Stimulated activated CD8-positive, alpha-beta memory T cell treated with anti-CD3 and anti-CD28 coated beads, Interleukin-4, amount 100 ng/mL, for 1 hour (primary cell): ENCODE measurements around the gene NEK6.

Source experiments
- DNase-seq, 2 donors: peaks; one replicate each; pipeline ENCODE4 v3.0.0-alpha.2; 2020; ENCODE audit warnings: low read depth in 2 of 2, low spot score in 1 of 2

The NEK6 gene

DNA sequence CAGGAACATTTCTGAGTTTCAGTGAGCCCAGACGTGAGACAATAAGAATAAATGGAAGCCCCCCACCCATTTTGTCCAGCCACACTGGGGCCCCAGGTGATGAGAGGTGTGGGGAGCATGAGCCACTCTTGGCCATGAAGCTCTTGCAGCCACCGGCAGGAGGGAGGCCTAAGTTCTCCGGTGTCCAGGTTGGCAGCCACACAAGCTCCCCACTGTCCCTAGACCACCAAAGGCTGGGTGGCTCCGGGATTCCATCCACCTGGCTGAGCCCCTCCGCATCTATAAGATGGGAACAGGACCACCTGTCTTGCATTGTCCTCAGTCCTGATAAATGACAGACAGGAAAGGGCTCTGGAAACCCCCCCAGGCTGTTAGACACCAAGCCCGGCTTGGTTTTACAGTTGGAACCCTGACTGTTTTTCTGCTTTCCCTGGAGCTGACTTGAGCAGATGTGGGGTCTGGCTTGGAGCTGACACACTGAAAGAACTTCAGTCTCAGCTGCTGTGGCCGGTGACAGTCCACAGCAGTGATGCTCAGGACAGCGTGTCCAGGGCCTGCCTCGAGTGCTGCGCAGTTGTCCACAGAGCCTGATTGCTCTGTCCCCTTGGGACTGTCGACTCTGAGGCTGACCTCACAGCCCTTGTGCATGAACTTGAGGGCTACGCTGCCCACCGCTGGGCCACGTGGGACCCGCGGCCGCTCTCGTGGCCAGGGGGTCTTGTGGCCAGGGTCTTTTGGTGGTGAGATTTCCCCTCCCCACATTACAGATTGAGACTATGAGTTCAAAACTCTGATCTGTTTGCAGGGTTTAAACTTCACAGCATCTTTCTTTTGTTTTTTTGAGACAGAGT, 82.7 kb downstream of the NEK6 start:
- DNase-seq = no peak

DNA sequence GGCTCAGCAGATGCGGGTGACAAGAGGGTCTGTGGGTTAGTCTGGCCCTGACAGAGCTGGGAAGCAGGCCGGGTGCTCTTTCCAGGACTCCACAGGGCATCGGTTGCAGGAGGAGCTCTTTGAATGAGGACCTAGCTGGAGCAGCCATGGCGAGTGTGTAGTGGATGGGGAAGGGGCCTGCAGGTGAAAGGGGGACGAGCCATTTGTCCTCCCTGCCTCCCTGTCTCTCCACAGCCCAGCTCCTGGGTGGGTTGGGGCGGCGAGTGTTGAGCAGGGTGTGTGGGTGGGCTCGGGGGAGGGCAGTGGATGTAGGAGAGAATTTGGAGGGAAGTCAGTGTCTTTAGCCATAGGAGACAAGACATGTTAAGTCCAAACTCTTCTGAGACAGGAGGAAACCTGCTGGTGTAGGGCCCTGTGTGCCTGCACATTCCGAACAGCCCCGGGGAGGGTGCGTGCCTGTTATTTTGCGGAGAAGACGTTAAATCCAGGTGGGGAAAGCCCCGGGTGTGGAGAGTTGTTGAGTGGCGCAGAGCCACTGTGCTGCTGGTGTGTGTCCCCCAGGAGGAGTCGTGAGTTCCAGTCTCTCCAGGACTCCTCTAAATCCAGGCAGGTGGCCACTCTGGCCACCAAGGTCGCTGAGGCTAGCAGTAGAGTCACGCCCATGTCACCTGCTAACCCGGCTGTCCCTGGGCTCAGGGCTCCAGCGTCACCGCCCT, 83.9 kb downstream of the NEK6 start:
- no peak for DNase-seq

DNA sequence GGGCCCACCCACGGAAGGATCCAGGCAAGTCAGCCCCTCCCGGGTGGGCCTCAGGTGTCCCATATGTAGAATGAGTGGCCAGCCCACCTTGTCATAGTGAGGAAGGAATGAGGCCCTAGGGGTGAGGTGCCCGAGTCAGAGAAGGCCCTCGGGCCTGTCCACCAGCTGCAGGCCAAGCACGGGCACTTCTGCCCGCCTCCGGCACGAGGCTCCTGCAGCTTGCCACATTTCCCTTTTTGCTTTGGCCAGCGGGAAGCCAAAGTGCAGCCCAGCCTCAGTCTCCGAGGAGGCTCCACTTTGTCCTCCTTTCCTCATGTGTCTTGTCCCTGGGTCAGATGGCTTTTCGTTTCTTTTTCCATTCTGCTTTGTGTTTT, 84.6 kb downstream of the NEK6 start:
- no peak for DNase-seq

DNA sequence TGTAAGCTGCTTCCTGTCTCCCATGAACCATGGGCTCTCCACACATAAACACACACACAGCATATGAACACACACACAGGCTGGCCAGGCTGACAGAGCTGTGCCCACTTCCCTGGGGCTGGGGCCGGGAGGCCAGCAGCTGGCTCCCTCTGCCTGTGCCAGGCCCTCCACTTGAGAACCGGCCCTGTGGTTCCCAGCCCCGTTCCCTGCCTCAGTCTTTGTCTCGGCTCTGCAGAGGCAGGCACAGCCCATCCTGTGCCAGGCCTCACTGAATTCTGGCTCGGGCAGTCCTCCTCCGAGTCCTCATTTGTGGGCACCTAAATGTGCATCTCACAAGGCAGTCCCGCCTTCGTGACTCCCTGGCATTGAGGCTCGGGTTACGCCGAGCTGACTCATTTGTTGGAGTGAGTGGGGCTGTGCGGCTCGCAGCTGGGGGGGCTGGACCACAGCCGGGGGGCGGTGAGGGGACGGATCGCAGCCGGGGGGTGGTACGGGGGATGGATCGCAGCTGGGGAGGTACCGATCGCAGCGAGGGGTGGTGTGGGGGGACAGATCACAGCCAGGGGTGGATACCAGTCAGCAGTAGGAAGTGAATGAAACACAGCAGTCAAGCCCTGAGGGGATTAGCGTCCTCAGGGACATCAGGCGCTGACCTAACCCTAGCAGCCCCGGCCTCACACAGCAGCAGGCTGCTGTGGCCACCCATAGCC, 85.2 kb downstream of the NEK6 start:
- DNase-seq = no peak

DNA sequence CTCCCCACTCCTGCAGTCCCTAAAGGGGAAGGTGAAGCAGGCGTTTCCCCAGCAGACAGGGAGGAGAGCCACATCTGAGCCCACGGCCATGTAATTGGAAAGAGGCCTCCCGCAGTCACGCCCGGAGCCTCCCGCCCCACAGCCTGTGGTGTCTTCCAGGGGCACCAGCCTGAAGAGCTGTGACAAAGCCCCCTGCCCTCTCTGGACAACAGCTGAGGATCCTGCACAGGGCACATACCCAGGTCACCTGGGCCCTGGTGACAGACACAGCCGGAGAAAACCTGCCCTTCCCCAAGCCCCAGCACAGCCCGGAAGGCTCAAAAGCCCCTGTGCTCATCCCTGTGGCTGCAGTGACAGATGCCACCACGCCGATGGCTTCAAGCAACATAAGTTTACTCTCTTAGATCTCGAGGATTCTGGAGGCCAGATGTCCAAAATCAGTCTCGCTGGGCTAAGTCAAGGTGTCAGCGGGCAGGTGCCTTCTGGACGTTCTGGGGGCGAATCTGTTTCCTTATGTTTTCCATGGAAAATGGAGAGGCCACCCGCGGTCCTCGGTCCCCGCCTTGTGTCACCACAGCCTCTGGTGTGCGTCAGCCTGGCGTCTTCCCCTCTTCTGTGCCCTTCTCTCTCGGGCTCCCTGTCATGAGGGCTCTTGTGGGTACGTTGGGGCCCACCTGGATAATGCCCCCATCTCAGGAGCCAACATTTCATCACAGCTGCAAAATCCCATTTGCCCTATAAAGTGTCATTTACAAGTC, 86.0 kb downstream of the NEK6 start:
- no peak for DNase-seq

DNA sequence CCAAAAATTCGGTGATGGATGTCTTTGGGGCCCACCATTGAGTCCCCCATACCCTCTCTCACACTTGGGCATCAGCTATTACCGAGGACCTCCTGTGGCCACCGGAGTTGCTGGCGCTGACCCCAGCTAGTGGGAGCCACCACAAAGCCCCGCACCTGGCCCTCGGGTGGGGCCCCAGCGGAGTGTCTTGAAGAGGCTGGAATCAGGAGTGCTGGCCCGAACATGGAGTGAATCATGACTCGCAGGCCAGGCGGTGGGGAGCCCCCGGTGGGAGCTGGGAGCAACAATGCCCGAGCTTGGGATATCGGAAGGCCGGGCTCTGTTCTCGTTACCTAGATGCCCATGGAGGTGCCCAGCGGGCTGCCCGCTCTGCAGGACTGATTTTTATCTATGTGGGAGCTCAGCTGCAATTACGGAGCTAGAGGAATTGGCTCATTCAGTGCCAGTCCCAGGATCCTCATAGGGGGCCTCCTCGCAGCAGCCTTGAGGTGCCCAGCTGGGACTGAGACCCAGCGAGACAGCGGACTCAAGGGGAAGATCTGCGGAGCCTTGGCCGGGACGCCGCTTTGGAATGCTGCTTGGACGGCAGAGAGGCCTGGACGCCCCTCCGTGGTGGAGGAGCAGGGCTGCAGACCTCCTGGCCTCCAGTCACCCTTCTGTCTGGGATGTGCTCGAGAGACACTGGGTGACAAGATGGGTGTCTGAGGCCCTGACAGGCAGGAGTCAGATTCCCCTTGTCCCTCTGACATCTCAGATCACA, 86.7 kb downstream of the NEK6 start:
- no peak for DNase-seq

DNA sequence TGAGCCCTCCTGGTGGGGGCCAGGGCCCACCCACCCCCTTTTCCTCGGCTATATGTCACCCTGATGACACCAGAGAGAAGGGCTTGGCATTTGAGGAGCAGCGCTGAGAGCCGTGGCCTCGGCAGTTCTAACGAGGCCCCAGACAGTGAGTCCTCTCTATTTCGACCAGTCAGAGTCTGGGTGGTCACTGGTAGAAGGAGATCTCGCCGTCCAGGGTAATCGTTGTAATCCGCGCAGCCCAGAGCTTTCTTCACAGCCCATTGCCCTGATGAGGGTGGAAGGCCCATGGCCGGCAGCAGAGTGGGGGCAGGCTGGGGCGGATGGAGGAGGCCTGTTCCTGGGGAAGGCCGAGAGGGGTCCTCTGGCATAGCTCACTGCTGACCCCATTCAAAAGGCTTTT, 87.3 kb downstream of the NEK6 start:
- DNase-seq = no peak

DNA sequence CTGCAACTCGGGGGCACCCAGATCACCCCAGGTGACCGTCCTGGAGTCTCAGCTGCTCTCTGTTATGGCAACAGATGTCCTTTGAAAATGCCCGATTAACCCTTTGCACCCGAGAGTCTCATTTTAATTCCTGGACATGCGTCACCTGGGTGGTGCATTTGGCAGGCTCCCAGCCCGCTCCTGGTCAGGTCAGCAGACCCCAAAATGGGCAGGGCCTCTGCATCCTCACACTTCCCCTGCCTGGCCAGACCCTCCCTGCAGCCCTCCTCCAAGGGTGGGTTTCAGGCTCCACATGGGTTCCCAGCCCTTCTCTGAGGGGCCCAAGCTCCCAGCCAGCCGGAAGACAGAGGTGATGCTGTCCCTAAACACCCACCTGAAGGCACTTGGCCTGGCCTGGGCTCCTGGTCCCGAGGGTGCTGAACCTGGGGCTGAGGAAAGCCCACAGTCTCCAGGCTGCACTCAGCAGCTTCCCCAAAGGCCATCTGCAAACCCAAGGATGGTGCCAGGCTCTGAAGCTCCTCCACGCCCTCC, 88.1 kb downstream of the NEK6 start:
- DNase-seq = no peak

DNA sequence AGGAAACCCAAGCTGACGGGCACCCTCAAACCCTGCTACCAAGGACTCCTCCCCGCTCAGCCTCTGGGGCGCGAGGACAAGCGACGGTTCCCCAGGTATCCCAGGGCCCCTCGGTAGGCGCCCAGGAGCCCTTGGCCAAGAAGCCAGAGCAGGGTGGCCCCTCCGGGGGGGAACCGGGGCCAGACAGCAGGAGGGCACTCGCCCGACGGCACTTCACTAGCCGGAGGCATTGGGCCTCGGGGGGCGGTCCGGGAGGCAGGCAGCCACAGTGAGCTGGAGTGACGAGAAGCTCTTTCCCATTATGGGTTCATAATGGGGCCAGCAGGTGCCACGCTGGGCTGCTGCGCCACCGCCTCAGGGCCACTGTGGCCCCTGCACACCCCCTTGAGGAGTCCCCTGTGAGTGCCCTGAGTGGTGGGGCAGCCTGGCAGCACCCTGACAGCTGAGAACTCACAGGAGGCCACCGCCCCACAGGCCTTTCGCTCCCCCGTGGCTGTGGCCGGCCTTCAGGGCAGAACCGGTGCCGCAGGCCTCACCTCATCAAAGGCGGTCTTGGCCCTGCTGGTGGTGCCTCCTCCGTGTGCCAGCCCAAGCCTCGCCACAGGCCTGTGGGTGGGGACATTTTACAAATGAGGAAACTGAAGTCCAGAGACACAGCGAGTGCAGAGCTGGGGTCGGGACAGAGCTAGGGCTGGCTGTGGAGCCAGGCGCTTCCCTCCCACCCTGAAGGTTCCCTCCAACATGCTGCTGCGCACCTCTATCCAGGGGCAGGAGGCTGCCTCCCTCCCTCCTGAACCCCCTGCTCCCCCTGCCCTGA, 88.8 kb downstream of the NEK6 start:
- DNase-seq = no peak

DNA sequence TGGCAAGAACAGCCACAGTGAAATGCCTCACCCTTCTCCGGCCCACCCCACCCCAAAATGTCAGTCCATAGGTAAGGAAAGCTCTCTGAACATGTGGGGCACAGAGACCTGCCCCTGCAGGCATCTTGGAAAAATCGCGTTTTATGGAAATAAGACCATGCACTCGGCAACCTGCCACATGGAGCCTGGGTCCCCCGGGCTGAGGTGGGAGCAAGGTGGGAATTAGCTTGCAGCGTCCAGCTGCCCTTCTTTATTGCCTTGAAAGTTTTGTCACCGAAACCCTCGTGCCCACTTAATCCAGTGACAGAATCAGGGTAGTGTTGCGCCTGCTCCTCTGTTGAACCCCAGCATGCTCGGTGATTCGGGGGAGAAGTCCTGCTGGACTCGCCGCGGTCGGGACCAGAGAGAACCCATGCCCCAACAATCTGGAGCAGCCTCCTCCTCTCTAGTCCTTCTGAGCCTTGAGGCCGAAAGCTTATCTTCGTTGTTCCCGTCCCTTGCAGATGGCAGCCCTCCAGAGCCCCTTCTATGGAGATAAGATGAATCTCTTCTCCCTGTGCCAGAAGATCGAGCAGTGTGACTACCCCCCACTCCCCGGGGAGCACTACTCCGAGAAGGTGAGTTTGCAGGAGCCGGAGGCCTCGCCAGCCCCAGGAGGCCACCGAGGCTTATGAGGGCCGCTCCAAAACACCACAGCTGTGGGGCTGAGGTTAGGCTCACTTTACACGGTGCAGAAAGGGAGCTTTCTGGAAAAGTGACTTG, 89.6 kb downstream of the NEK6 start:
- DNase-seq = no peak

DNA sequence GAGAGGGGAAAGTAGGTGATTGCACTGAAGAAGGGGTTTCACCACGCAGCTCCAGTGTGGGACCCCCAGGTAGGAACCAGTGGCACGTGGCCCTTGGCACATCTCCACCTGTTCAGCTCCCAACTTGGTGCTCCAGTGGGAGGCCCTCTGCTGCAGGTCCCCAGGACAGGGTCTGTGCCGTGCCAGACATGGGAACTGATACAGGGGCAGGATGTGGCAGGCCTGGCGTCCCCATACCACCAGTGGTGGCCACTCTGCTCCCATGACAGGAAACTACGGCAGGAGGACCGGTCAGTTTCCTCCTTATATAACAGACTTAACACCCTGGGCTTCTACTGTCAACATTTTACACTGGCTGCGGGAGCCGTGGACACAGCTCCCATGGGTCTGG, 90.2 kb downstream of the NEK6 start:
- no peak for DNase-seq

DNA sequence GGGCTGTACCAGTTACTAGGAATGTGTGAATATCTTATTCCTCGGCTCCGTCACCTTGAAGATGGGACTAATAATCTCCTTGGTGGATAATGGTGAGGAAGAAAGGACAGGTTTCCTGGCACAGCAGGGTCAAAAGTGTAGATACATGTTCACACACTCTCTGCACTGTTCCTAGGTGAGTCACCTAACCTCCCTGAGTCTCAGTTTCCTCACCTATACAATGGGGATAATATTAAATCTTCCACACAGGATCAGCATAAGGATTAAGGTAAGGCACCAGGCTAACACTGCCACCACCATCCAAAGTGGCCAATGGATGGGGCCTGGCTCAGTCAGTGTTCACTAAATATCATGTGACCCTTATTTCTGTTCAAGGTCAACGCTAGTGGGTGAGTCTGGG, 90.6 kb downstream of the NEK6 start:
- no peak for DNase-seq

DNA sequence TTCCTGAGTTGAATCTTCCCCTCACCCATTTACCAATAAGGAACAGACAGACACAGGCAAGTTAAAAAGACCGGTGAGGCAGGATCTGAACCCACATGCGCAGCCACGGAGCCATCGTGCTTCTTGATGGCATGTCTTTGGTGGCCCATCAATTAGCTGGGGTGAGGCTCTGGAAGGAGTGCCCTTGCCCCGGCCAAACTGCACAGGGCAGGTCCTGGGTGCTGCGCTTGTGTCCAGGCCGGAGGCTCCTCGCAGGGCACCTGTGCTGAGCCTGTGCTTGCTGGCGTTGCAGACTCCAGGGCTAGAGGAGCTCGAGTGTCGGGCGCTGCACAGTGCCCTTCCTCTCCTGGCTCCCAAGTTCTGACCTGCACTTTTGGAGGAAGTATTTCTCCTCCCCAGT, 91.1 kb downstream of the NEK6 start:
- DNase-seq = no peak

DNA sequence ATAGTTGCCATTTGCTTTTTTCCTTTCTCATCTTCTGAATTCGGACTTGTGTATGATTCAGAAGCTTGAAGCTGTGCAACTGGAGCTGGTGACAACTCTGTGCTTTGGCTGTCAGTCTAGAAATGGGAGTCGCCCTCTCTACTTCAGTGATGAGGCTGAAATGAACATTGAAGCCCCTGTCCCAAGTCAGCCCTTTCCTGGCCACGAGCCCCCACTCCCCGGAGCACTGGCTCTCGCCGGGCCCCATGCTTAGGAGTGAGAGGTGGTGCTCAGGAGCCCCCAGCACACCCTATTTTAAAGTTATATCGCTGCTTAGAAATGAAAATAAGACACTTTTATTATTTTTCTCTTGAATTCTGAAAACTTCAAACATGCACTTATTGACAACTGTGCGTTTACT, 91.5 kb downstream of the NEK6 start:
- DNase-seq = no peak

DNA sequence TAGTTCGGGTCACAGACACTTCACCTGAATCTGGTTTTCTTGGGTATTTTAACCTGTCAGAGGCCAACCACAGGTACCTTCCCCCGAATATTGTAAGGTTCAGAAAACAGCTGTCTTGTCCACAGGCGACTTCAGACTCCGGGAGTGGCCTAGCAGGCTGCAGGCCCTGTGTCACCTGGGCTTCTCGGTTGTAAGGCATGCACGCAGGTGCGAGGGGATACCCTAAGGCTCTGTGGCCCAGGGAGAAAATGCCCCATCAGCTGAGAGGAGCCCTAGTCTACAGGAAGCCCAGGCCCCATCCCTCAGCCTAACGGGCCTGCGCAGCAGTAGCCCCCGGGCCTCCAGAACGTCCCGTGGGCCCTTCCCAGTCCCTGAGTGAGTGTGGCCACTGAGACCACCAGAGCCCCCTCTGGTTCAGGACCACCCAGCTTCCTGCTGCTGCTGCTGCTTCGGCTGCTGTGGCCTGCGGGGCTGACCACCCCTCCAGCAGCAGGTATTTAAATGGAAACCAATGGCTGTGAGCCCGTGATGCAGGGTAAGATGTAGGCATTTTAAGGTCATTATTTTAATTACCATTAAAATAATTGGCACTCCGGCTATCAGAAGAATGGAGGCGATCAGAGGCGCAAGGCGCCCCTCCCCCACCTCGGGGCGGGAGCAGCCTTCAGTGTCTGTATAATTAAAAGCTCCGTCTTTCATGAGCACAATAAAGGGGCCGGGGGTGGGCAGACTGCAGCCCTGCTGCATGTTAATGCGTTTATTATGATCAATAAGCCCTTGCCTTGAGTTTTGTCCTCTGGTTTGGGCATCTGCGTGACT, 92.1 kb downstream of the NEK6 start:
- no peak for DNase-seq

DNA sequence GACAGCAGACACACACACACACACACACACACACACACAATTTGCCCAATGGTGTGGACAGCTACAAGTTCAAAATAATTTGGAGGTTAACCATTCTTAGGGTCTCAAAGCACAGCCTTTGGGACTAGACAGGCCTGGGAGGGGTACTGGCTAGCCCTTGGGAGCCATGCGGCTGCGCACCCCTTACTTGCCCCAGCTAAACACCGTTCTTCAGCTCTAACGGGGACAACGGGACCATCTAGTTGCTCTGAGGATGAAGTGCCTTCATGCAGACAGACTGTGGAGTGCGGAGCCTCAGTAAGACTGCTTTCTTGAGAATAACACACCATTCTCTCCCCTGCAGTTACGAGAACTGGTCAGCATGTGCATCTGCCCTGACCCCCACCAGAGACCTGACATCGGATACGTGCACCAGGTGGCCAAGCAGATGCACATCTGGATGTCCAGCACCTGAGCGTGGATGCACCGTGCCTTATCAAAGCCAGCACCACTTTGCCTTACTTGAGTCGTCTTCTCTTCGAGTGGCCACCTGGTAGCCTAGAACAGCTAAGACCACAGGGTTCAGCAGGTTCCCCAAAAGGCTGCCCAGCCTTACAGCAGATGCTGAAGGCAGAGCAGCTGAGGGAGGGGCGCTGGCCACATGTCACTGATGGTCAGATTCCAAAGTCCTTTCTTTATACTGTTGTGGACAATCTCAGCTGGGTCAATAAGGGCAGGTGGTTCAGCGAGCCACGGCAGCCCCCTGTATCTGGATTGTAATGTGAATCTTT, 92.9 kb downstream of the NEK6 start:
- DNase-seq = no peak
